GM12892 (cell line): ENCODE measurements around the gene WWOX.

Source experiments
- POLR2A ChIP-seq: IDR thresholded peaks from 2 replicates; pipeline ENCODE4 v1.6.1; 2011; ENCODE audit warnings: low read depth, low read length, control low read depth
- POLR2AphosphoS5 ChIP-seq: IDR thresholded peaks from 2 replicates; pipeline ENCODE4 v1.6.1; 2011; ENCODE audit warnings: low read depth, low read length, control low read depth
- TAF1 ChIP-seq: IDR thresholded peaks from 2 replicates; pipeline ENCODE4 v1.6.1; 2011; ENCODE audit warnings: low read depth, mild to moderate bottlenecking, control low read depth, low read length, borderline replicate concordance

GRCh38 chr16:78340590-78340989 lies 241.1 kb downstream of the WWOX start:
- TF ChIP-seq POLR2A (no peak), POLR2AphosphoS5 (no peak), TAF1 (no peak)
